ENCODE measurements around the gene SPATA18.
"Not testable (repeated sequence)": the region's sequence is repeated elsewhere in the genome, so short reads cannot be mapped to it uniquely, and the experiment has no call there.

The SPATA18 gene

DNA sequence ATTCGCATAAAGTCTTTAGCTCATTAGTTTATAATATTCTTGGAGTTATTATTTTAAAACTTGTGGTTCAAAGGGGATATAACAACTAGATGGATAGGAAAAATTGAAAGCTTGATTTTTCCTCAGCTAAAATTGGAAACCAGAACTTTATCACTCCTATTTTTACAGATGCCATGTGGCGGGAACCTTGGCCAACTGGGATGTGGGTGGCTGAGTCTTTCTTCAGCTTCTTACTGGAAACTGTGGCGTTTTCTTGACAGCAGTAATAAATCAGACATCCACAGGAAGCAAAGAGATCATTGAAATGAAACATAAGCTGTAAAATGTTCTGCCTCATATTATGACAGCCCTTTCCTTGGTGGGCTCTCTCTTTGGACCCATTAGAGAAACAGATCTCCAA, 84.1 kb downstream of the SPATA18 start:
- DNase-seq (ENCODE audit: low read depth in 2 of 2), result no peak
- H3K4me3 ChIP-seq (replicated peaks in 1 of 2; ENCODE audit: low read depth in 2 of 2, low read length in 2 of 2), result no peak overlapping the region
- TF ChIP-seq, protein P1, sequence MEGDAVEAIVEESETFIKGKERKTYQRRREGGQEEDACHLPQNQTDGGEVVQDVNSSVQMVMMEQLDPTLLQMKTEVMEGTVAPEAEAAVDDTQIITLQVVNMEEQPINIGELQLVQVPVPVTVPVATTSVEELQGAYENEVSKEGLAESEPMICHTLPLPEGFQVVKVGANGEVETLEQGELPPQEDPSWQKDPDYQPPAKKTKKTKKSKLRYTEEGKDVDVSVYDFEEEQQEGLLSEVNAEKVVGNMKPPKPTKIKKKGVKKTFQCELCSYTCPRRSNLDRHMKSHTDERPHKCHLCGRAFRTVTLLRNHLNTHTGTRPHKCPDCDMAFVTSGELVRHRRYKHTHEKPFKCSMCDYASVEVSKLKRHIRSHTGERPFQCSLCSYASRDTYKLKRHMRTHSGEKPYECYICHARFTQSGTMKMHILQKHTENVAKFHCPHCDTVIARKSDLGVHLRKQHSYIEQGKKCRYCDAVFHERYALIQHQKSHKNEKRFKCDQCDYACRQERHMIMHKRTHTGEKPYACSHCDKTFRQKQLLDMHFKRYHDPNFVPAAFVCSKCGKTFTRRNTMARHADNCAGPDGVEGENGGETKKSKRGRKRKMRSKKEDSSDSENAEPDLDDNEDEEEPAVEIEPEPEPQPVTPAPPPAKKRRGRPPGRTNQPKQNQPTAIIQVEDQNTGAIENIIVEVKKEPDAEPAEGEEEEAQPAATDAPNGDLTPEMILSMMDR (IDR thresholded peaks at IDR 0.05; ENCODE audit: low read depth, low read length), result no peak

DNA sequence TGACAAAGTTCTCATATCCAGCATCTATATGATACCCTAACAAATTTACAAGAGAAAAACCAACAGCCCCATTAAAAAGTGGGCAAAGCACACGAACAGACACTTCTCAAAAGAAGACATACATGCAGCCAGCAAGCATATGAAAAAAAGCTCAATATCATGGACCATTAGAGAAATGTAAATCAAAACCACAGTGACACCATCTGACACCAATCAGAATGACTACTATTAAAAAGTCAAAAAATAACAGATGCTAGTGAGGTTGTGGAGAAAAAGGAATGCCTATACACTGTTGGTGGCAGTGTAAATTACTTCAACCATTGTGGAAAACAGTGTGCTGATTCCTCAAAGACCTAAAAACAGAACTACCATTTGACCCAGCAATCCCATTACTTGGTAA, 86.0 kb downstream of the SPATA18 start:
- peak; percentile 5 to 13 for DNase-seq (ENCODE audit: low read depth in 2 of 2)
- H3K4me3 ChIP-seq (replicated peaks in 1 of 2; ENCODE audit: low read depth in 2 of 2, low read length in 2 of 2), result not testable (repeated sequence)

DNA sequence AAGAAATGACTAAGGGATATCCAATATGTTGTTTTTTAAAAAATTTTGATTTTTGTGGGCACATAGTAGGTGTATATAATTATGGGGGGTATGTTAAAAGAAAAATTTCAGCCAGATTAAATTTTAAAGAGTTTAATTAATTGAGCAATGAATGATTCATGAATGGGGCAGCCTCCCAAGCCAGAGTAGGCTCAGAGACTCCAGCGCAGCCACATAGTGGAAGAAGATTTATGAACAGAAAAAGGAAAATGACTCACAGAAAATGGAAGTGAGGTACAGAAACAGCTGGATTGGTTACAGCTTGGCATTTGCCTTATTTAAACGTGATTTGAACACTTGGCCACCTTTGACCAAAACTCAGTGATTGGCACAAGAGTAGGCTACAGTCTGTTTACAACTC, 91.7 kb downstream of the SPATA18 start:
- TF ChIP-seq, protein P1 (IDR thresholded peaks at IDR 0.05; ENCODE audit: low read depth, low read length), result no peak
- no peak overlapping the region for H3K4me3 ChIP-seq (replicated peaks in 1 of 2; ENCODE audit: low read depth in 2 of 2, low read length in 2 of 2)
- DNase-seq (ENCODE audit: low read depth in 2 of 2), result peak in 1 of 2 donors; percentile 9

DNA sequence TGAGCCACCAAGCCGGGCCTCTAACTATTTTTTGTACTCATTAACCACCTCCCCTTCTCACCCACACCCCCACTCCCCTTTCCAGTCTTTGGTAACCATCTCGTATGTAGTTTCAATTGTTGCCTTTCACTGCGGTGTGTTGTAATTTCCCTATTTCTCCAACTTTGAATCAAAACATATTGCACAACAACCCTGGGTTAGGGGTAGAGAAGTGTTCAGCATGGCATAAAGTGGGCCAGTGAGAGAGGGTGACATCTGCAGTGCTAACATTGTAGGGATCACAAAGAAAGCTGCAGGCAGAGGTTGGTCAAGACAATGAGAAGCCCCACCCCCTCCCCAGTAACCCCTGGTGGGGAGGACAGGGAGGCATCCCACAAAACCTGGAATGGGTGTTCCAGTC, 92.7 kb downstream of the SPATA18 start:
- no peak overlapping the region for H3K4me3 ChIP-seq (replicated peaks in 1 of 2; ENCODE audit: low read depth in 2 of 2, low read length in 2 of 2)
- no peak for DNase-seq (ENCODE audit: low read depth in 2 of 2)
- TF ChIP-seq, protein P1 (IDR thresholded peaks at IDR 0.05; ENCODE audit: low read depth, low read length), result no peak

DNA sequence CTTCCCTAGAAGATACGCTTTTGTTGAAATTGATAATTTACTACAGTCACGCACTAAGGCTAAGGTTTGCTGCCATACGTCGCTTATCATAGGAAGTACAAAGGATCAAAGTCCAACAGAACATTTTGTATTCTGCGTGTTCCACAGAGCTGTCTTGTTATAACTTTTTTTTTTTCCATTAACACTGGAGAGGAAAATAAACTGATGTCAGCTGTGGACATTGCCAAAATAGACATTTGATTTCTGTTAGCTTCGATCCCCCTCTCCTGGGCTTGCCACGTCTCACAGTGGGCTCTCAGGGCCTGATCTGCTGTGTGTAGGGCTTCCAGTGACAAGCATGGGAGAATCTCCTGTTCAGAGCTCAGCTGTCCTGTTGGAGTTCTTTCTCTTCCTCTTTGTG, 93.3 kb downstream of the SPATA18 start:
- no peak overlapping the region for H3K4me3 ChIP-seq (replicated peaks in 1 of 2; ENCODE audit: low read depth in 2 of 2, low read length in 2 of 2)
- no peak for DNase-seq (ENCODE audit: low read depth in 2 of 2)
- TF ChIP-seq, protein P1 (IDR thresholded peaks at IDR 0.05; ENCODE audit: low read depth, low read length), result no peak

Data from cardiac fibroblast (primary cell).